K562 (cell line): ENCODE measurements around the gene CREB3L2. TPM values are rescaled to one million over a fixed set of nuclear protein-coding genes. Genes with fewer than 3 reads are reported as not detected.

Source experiments
- ATAC-seq: fragments of 200-7000 bp; cut with Tn5 transposase; 3 replicates; pipeline ENCODE4 v1.9.1; 2020; ENCODE audit warnings: moderate library complexity
- BruUV-seq: library from RNA; stranded (reverse); fragments of 400-500 nt; replicated peaks from 2 replicates; lab custom pipeline; 2021; lab: Mats Ljungman, UMichigan
- CTCF ChIA-PET: fragments of 300-600 bp; formaldehyde crosslinking; extraction: SDS; loops from one replicate; lab custom pipeline; 2021; ENCODE audit warnings: low intra/inter-chr PET ratio; lab: Yijun Ruan, JAX
- POLR2A ChIA-PET: fragments of 300-600, 350-650 bp; sonication (Branson Sonifier 250); formaldehyde crosslinking; extraction: SDS; loops from one replicate; lab custom pipeline; 2021; ENCODE audit warnings: antibody characterized with exemption, inconsistent platforms; lab: Yijun Ruan, JAX
- DNase-seq, 4 experiments: peaks; one replicate each; pipeline versions ENCODE4 v3.0.0 to v3.0.0-alpha.2; 2011 to 2018; ENCODE audit warnings: low spot score in 3 of 4, mixed read lengths in 3 of 4; ENCODE audit errors: extremely low read depth in 1 of 4
- FAIRE-seq: peaks from 2 replicates; lab custom pipeline; 2011; peaks lifted over from hg19 to GRCh38; lab: Jason Lieb, UNC
- H2AFZ ChIP-seq: 2 replicates; pipeline ENCODE4 v1.6.0; 2011; ENCODE audit warnings: low read depth, low read length, control low read depth, inconsistent platforms
- H3K27ac ChIP-seq: fragments of 200-600 bp; 3 replicates; pipeline ENCODE4 v1.8.0; 2011; ENCODE audit warnings: low read depth, mild to moderate bottlenecking, control low read depth, inconsistent platforms, low read length, moderate library complexity, mixed read lengths; ENCODE audit errors: extremely low read depth
- H3K27me3 ChIP-seq, 2 experiments: fragments of 300-600 bp in 1 of 2; 2 replicates in 1 of 2; 3 replicates in 1 of 2; pipeline versions ENCODE4 v1.6.0 to v1.8.0; 2011; ENCODE audit warnings: inconsistent platforms in 2 of 2, low read length in 2 of 2, mild to moderate bottlenecking in 1 of 2, mixed read lengths in 1 of 2, moderate library complexity in 1 of 2; ENCODE audit not compliant: control insufficient read depth in 2 of 2, insufficient read depth in 2 of 2
- H3K36me3 ChIP-seq: fragments of 300-600 bp; 3 replicates; pipeline ENCODE4 v1.8.0; 2011; ENCODE audit warnings: mild to moderate bottlenecking, low read length, inconsistent platforms; ENCODE audit not compliant: control insufficient read depth, insufficient read depth
- H3K4me1 ChIP-seq, 2 experiments: fragments of 200-600 bp in 1 of 2; replicated peaks in 1 of 2; 2 replicates in 1 of 2; 3 replicates in 1 of 2; pipeline versions ENCODE4 v1.5.1 to v1.8.0; 2011; ENCODE audit warnings: inconsistent platforms in 2 of 2, low read length in 2 of 2, mild to moderate bottlenecking in 1 of 2, mixed read lengths in 1 of 2, moderate library complexity in 1 of 2; ENCODE audit not compliant: control insufficient read depth in 2 of 2, insufficient read depth in 2 of 2
- H3K4me2 ChIP-seq: 2 replicates; pipeline ENCODE4 v1.6.1; 2011; ENCODE audit warnings: low read length, control low read depth, inconsistent platforms, mixed read lengths; ENCODE audit not compliant: insufficient read depth
- H3K4me3 ChIP-seq: fragments of 200-600 bp; sonication (generic), shearing (Covaris generic); 2 replicates; pipeline ENCODE4 v1.5.1; 2016; ENCODE audit warnings: control low read depth, inconsistent platforms
- H3K79me2 ChIP-seq: fragments of 200-600 bp; 3 replicates; pipeline ENCODE4 v1.8.0; 2011; ENCODE audit warnings: low read length, inconsistent platforms; ENCODE audit not compliant: control insufficient read depth, insufficient read depth
- H3K9ac ChIP-seq, 2 experiments: 2 replicates each; pipeline versions ENCODE4 v1.6.0 to v1.6.1; 2011; ENCODE audit warnings: low read depth in 2 of 2, low read length in 2 of 2, control low read depth in 1 of 2, inconsistent platforms in 1 of 2, mild to moderate bottlenecking in 1 of 2, mixed read lengths in 1 of 2; ENCODE audit not compliant: insufficient read depth in 1 of 2
- H3K9me1 ChIP-seq: one replicate; pipeline ENCODE4 v1.6.0; 2011; ENCODE audit warnings: inconsistent platforms, mild to moderate bottlenecking, low read length, moderate library complexity; ENCODE audit not compliant: control insufficient read depth, insufficient read depth
- H3K9me3 ChIP-seq: replicated peaks from 2 replicates; pipeline ENCODE4 v1.5.1; 2011; ENCODE audit warnings: low read depth, low read length, inconsistent platforms; ENCODE audit not compliant: control insufficient read depth, insufficient read depth
- H4K20me1 ChIP-seq: replicated peaks from 2 replicates; pipeline ENCODE4 v1.6.1; 2011; ENCODE audit warnings: low read length, inconsistent platforms, mixed read lengths; ENCODE audit not compliant: control insufficient read depth, insufficient read depth
- ARNT ChIP-seq, 2 experiments: fragments of 450-650 bp; IDR thresholded peaks; 2 replicates each; pipeline ENCODE4 v1.6.1; 2016; ENCODE audit warnings: mild to moderate bottlenecking in 1 of 2
- DNMT1 ChIP-seq: fragments of 450-650 bp; IDR thresholded peaks from 2 replicates; pipeline ENCODE4 v1.6.1; 2016; ENCODE audit warnings: antibody characterized with exemption, mild to moderate bottlenecking
- EGR1 ChIP-seq: fragments of 450-650 bp; conservative IDR thresholded peaks from 2 replicates; pipeline ENCODE4 v1.6.1; 2017; ENCODE audit warnings: mild to moderate bottlenecking
- GMEB1 ChIP-seq: fragments of 250-450 bp; sonication (Bioruptor Pico); IDR thresholded peaks from 2 replicates; pipeline ENCODE4 v1.4.0; 2020; ENCODE audit warnings: mild to moderate bottlenecking
- GTF2B ChIP-seq: IDR thresholded peaks from 2 replicates; pipeline ENCODE4 v1.6.1; 2011; ENCODE audit not compliant: insufficient read length; ENCODE audit errors: extremely low read depth
- NUFIP1 ChIP-seq: fragments of 450-650 bp; IDR thresholded peaks from 2 replicates; pipeline ENCODE4 v1.6.1; 2018; ENCODE audit not compliant: partially characterized antibody
- SMAD3 ChIP-seq: fragments of 450-650 bp; formaldehyde crosslinking; conservative IDR thresholded peaks from 2 replicates; pipeline ENCODE4 v1.4.0; 2020; ENCODE audit warnings: mild to moderate bottlenecking
- TAF15 ChIP-seq: fragments of 200-400 bp; formaldehyde crosslinking; IDR thresholded peaks from 2 replicates; pipeline ENCODE4 v1.6.1; 2017; ENCODE audit warnings: mild to moderate bottlenecking, low read depth, low read length, moderate library complexity
- ZNF282 ChIP-seq: sonication (generic); formaldehyde crosslinking; IDR thresholded peaks from 2 replicates; pipeline ENCODE4 v1.8.1; 2023; ENCODE audit warnings: missing genetic modification reagents
- ZNF778 ChIP-seq: fragments of 450-650 bp; formaldehyde crosslinking; IDR thresholded peaks from 2 replicates; pipeline ENCODE4 v1.4.0; 2020; ENCODE audit warnings: mild to moderate bottlenecking, moderate library complexity
- WGBS: fragments of 100-300 bp; shearing (Covaris generic); methylation state at CpG from one replicate; pipeline ENCODE4 v1.1.6; 2016; ENCODE audit warnings: low coverage, mixed read lengths; ENCODE audit not compliant: insufficient coverage; ENCODE audit errors: missing lambda C conversion rate; 5-methylcytosine and 5-hydroxymethylcytosine counted together
- in situ Hi-C: fragments of 300-500 bp; cut with MboI; formaldehyde crosslinking; loops from 4 replicates; pipeline ENCODE4 v1.15.0; 2018; ENCODE audit warnings: inconsistent platforms, mixed read lengths
- intact Hi-C: fragments of 100-400 bp; cut with micrococcal nuclease; formaldehyde crosslinking; loops from 2 replicates; pipeline ENCODE4 v1.14.2; 2022
- polyA plus RNA-seq, 8 experiments: library from polyadenylated mRNA; depleted of rRNA in 4 of 8; stranded (reverse) in 5 of 8; unstranded in 3 of 8; fragments of >200 nt; fragmentation: Nextera tagmentation in 2 of 8; fragmentation: Illumina TruSeq in 1 of 8; extraction: Ambion mirVana in 2 of 8; extraction: Trizol in 1 of 8; gene quantifications; 2 replicates each; pipeline versions ENCODE4 v1.2.1 to v1.2.3, GENCODE V29; 2011 to 2014; ENCODE audit warnings: inconsistent platforms in 1 of 8, missing spikeins in 1 of 8
- total RNA-seq, 7 experiments: library from RNA; depleted of rRNA in 6 of 7; stranded (reverse); fragments of >200 nt in 6 of 7; fragmentation: Illumina TruSeq in 2 of 7; extraction: Trizol in 2 of 7; gene quantifications; 2 replicates each; pipeline versions ENCODE4 v1.2.1 to v1.2.3, GENCODE V29; 2011 to 2021; ENCODE audit warnings: low replicate concordance in 1 of 7
- TF ChIP-seq, protein P1 (sequence below): sonication (generic); formaldehyde crosslinking; IDR thresholded peaks from 2 replicates; pipeline ENCODE4 v1.8.0; 2022; ENCODE audit warnings: mild to moderate bottlenecking, missing genetic modification reagents, borderline replicate concordance
- TF ChIP-seq, protein P2 (sequence below): fragments of 450-650 bp; formaldehyde crosslinking; conservative IDR thresholded peaks from 2 replicates; pipeline ENCODE4 v1.4.0; 2022; ENCODE audit warnings: mild to moderate bottlenecking, missing genetic modification characterization

Gene CREB3L2
- total and polyA plus RNA-seq, 9 of the 15 experiments (the other 6 are each of a cell fraction or from before 2014, with no cell fraction given), result 7.1 to 45.6 (median 15.8) TPM

GRCh38 chr7:137940218-137940617 lies 61.7 kb downstream of the CREB3L2 start:
- no TSS peak for BruUV-seq

More at GRCh38 chr7:137940218-137940617, 61.7 kb downstream of the CREB3L2 start:
- Histone ChIP-seq H3K9me1 (no peaks in the 10 kb centered on the region), H3K9ac (no peak overlapping the region), H3K9me3 (no peaks in the 10 kb centered on the region), H3K4me1 (peaks cover 10 to 66% of the 10 kb centered on the region in 2 experiments), H4K20me1 (no peaks in the 10 kb centered on the region), H3K36me3 (peaks cover 5% of the 10 kb centered on the region; the same call in 1 of the 3 replicates), H3K27ac (no peak overlapping the region), H3K4me2 (no peak overlapping the region), H3K79me2 (peaks cover 80% of the 10 kb centered on the region), H3K27me3 (no peaks in the 10 kb centered on the region), H2AFZ (peak overlapping the region; percentile 54; the same call in 1 of the 2 replicates), H3K4me3 (no peak overlapping the region)
- ChIA-PET POLR2A (interaction anchor here (1.1 kb wide), 1 partner anchor 42 kb away, joined by 3 read pairs; no protein-coding TSS in a partner anchor), CTCF (no interaction called here)
- intact Hi-C loops (no loop called here), in situ Hi-C loops (no loop called here)
- no peak for TF ChIP-seq DNMT1
- no peak for TF ChIP-seq NUFIP1
- TF ChIP-seq, protein P1, sequence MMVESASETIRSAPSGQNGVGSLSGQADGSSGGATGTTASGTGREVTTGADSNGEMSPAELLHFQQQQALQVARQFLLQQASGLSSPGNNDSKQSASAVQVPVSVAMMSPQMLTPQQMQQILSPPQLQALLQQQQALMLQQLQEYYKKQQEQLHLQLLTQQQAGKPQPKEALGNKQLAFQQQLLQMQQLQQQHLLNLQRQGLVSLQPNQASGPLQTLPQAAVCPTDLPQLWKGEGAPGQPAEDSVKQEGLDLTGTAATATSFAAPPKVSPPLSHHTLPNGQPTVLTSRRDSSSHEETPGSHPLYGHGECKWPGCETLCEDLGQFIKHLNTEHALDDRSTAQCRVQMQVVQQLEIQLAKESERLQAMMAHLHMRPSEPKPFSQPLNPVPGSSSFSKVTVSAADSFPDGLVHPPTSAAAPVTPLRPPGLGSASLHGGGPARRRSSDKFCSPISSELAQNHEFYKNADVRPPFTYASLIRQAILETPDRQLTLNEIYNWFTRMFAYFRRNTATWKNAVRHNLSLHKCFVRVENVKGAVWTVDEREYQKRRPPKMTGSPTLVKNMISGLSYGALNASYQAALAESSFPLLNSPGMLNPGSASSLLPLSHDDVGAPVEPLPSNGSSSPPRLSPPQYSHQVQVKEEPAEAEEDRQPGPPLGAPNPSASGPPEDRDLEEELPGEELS (CRISPR knock-in tag), result no peak
- TF ChIP-seq, protein P2, sequence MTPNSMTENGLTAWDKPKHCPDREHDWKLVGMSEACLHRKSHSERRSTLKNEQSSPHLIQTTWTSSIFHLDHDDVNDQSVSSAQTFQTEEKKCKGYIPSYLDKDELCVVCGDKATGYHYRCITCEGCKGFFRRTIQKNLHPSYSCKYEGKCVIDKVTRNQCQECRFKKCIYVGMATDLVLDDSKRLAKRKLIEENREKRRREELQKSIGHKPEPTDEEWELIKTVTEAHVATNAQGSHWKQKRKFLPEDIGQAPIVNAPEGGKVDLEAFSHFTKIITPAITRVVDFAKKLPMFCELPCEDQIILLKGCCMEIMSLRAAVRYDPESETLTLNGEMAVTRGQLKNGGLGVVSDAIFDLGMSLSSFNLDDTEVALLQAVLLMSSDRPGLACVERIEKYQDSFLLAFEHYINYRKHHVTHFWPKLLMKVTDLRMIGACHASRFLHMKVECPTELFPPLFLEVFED (CRISPR knock-in tag), result no peak
- no peak for TF ChIP-seq ARNT (IDR thresholded peaks at IDR 0.05)
- no peak for TF ChIP-seq TAF15
- TF ChIP-seq ZNF778 (CRISPR knock-in tag), result no peak
- no peak for TF ChIP-seq ZNF282 (CRISPR knock-in tag)
- no peak for TF ChIP-seq GTF2B
- no peak for TF ChIP-seq EGR1
- no peak for TF ChIP-seq SMAD3 (CRISPR knock-in tag)
- TF ChIP-seq GMEB1, result no peak
- WGBS, result 68% methylated on average over 1 of the region's 1 CpG
- ATAC-seq (no peak), FAIRE-seq (no peak), DNase-seq (no peak)
